ENCODE measurements around the gene ITPK1. TPM values are rescaled to one million over a fixed set of nuclear protein-coding genes. Genes with fewer than 3 reads are reported as not detected.

ITPK1 gene
- total RNA-seq, 2 experiments from 2014 or later: 17.8 to 34.7 TPM

- H3K36me3 ChIP-seq (ENCODE audit: insufficient read depth, low read length): no peaks in the 10 kb centered on the region
- intact Hi-C loops (cut with micrococcal nuclease; ENCODE audit: unreplicated experiment): no loop called here
- H4K20me1 ChIP-seq (ENCODE audit: insufficient read depth, low read length): no peaks in the 10 kb centered on the region
- no peak overlapping the region for H3K4me2 ChIP-seq (ENCODE audit: low read length)
- H3K4me3 ChIP-seq (ENCODE audit: low read depth, low read length, poor library complexity, severe bottlenecking): no peak overlapping the region
- ChIA-PET POLR2A (interaction anchor here (0.8 kb wide), 1 partner anchor 29 kb away, joined by 4 read pairs; no protein-coding TSS in a partner anchor), CTCF (ENCODE audit: unreplicated experiment) (no interaction called here)
- TF ChIP-seq CTCF (conservative IDR thresholded peaks at IDR 0.05; ENCODE audit: low read length) (no peak), EZH2phosphoT487 (IDR thresholded peaks at IDR 0.05; ENCODE audit: borderline replicate concordance, low read depth, low read length) (no peak)
- H3K79me2 ChIP-seq (ENCODE audit: insufficient read depth, low read depth, low read length): no peaks in the 10 kb centered on the region
- H3K27ac ChIP-seq (ENCODE audit: low read depth, low read length, poor library complexity, severe bottlenecking): no peak overlapping the region
- no peak overlapping the region for H2AFZ ChIP-seq (ENCODE audit: low read length)
- no peaks in the 10 kb centered on the region for H3K9me3 ChIP-seq (ENCODE audit: low read length)
- BruUV-seq (replicated peaks): no TSS peak
- no peak for DNase-seq (ENCODE audit: low spot score)
- no peaks in the 10 kb centered on the region for H3K9me2 ChIP-seq (ENCODE audit: insufficient read depth, low read length)
- H3K4me1 ChIP-seq (ENCODE audit: insufficient read depth, low read length, poor library complexity, severe bottlenecking): no peaks in the 10 kb centered on the region
Measured at GRCh38 chr14:93045965-93046704, 69.6 kb downstream of the ITPK1 start.

GRCh38 chr14:93045211-93045674 lies 70.5 kb downstream of the ITPK1 start:
- Histone ChIP-seq H3K79me2 (ENCODE audit: insufficient read depth, low read depth, low read length) (no peaks in the 10 kb centered on the region), H3K4me1 (ENCODE audit: insufficient read depth, low read length, poor library complexity, severe bottlenecking) (no peaks in the 10 kb centered on the region), H3K4me2 (ENCODE audit: low read length) (no peak overlapping the region), H3K9me2 (ENCODE audit: insufficient read depth, low read length) (no peaks in the 10 kb centered on the region), H2AFZ (ENCODE audit: low read length) (no peak overlapping the region), H3K4me3 (ENCODE audit: low read depth, low read length, poor library complexity, severe bottlenecking) (no peak overlapping the region), H3K9me3 (ENCODE audit: low read length) (no peaks in the 10 kb centered on the region), H3K36me3 (ENCODE audit: insufficient read depth, low read length) (no peaks in the 10 kb centered on the region), H4K20me1 (ENCODE audit: insufficient read depth, low read length) (no peaks in the 10 kb centered on the region), H3K27ac (ENCODE audit: low read depth, low read length, poor library complexity, severe bottlenecking) (no peak overlapping the region)
- intact Hi-C loops (cut with micrococcal nuclease; ENCODE audit: unreplicated experiment): no loop called here
- CTCF ChIA-PET (ENCODE audit: unreplicated experiment): no interaction called here
- no peak for DNase-seq (ENCODE audit: low spot score)
- POLR2A ChIA-PET: no interaction called here
- BruUV-seq (replicated peaks): no TSS peak
- TF ChIP-seq EZH2phosphoT487 (IDR thresholded peaks at IDR 0.05; ENCODE audit: borderline replicate concordance, low read depth, low read length) (no peak), CTCF (conservative IDR thresholded peaks at IDR 0.05; ENCODE audit: low read length) (no peak)

- ChIA-PET CTCF (ENCODE audit: unreplicated experiment) (no interaction called here), POLR2A (no interaction called here)
- no peaks in the 10 kb centered on the region for H3K4me1 ChIP-seq (ENCODE audit: insufficient read depth, low read length, poor library complexity, severe bottlenecking)
- H3K27ac ChIP-seq (ENCODE audit: low read depth, low read length, poor library complexity, severe bottlenecking): no peak overlapping the region
- intact Hi-C loops (cut with micrococcal nuclease; ENCODE audit: unreplicated experiment): no loop called here
- H4K20me1 ChIP-seq (ENCODE audit: insufficient read depth, low read length): no peaks in the 10 kb centered on the region
- no peaks in the 10 kb centered on the region for H3K9me3 ChIP-seq (ENCODE audit: low read length)
- no TSS peak for BruUV-seq (replicated peaks)
- no peaks in the 10 kb centered on the region for H3K79me2 ChIP-seq (ENCODE audit: insufficient read depth, low read depth, low read length)
- no peaks in the 10 kb centered on the region for H3K36me3 ChIP-seq (ENCODE audit: insufficient read depth, low read length)
- H3K4me2 ChIP-seq (ENCODE audit: low read length): no peak overlapping the region
- H3K4me3 ChIP-seq (ENCODE audit: low read depth, low read length, poor library complexity, severe bottlenecking): no peak overlapping the region
- H2AFZ ChIP-seq (ENCODE audit: low read length): no peak overlapping the region
- no peak for TF ChIP-seq EZH2phosphoT487 (IDR thresholded peaks at IDR 0.05; ENCODE audit: borderline replicate concordance, low read depth, low read length)
- no peak for TF ChIP-seq CTCF (conservative IDR thresholded peaks at IDR 0.05; ENCODE audit: low read length)
- no peaks in the 10 kb centered on the region for H3K9me2 ChIP-seq (ENCODE audit: insufficient read depth, low read length)
- no peak for DNase-seq (ENCODE audit: low spot score)
Measured at GRCh38 chr14:93044556-93044955, 71.2 kb downstream of the ITPK1 start.

All from OCI-LY7 (cell line).